SK-N-SH (cell line): ENCODE measurements around the gene NYAP2. TPM values are rescaled to one million over a fixed set of nuclear protein-coding genes. Genes with fewer than 3 reads are reported as not detected.

Experiments used
- CTCF ChIA-PET: fragments of 300-600, 350-600 bp; formaldehyde crosslinking; extraction: SDS; loops from one replicate; lab custom pipeline; 2021; lab: Yijun Ruan, JAX
- POLR2A ChIA-PET: fragments of 350-600 bp; sonication (Branson Sonifier 250); formaldehyde crosslinking; extraction: SDS; loops from one replicate; lab custom pipeline; 2020; ENCODE audit warnings: antibody characterized with exemption, inconsistent platforms; lab: Yijun Ruan, JAX
- DNase-seq: peaks from one replicate; pipeline ENCODE4 v3.0.0; 2012
- H2AFZ ChIP-seq: fragments of 200-600 bp; sonication (generic); 2 replicates; pipeline ENCODE4 v1.8.1; 2016; ENCODE audit warnings: antibody characterized with exemption, mild to moderate bottlenecking, low read depth
- H3F3A ChIP-seq: fragments of 200-600 bp; sonication (generic); replicated peaks from 2 replicates; pipeline ENCODE3; 2016; ENCODE audit warnings: antibody characterized with exemption, mild to moderate bottlenecking; ENCODE audit not compliant: insufficient read depth
- H3K27ac ChIP-seq, 2 experiments: fragments of 200-500 bp in 1 of 2; fragments of 200-600 bp in 1 of 2; sonication (Bioruptor generic) in 1 of 2; sonication (generic), shearing (Covaris generic) in 1 of 2; 2 replicates each; pipeline versions ENCODE4 v1.5.1 to v1.6.1; 2014 to 2016; ENCODE audit warnings: low read depth in 2 of 2, inconsistent platforms in 1 of 2, low read length in 1 of 2, mild to moderate bottlenecking in 1 of 2, mixed read lengths in 1 of 2
- H3K27me3 ChIP-seq: fragments of 200-600 bp; sonication (generic), shearing (Covaris generic); 2 replicates; pipeline ENCODE4 v1.6.1; 2016; ENCODE audit warnings: mixed run types; ENCODE audit not compliant: insufficient read depth
- H3K36me3 ChIP-seq, 2 experiments: fragments of 200-500 bp in 1 of 2; fragments of 200-600 bp in 1 of 2; sonication (Bioruptor generic) in 1 of 2; sonication (generic) in 1 of 2; replicated peaks in 1 of 2; 2 replicates each; pipeline versions ENCODE3 to v1.5.1; 2014 to 2016; ENCODE audit warnings: low read length in 1 of 2, mild to moderate bottlenecking in 1 of 2; ENCODE audit not compliant: insufficient read depth in 2 of 2, control insufficient read depth in 1 of 2
- H3K4me1 ChIP-seq, 2 experiments: fragments of 200-500 bp in 1 of 2; fragments of 200-600 bp in 1 of 2; sonication (Bioruptor generic) in 1 of 2; sonication (generic), shearing (Covaris generic) in 1 of 2; 2 replicates each; pipeline versions ENCODE4 v1.5.1 to v1.6.1; 2014 to 2016; ENCODE audit warnings: low read depth in 1 of 2, low read length in 1 of 2, mixed run types in 1 of 2; ENCODE audit not compliant: insufficient read depth in 2 of 2, control insufficient read depth in 1 of 2
- H3K4me2 ChIP-seq: fragments of 200-600 bp; sonication (generic), shearing (Covaris generic); 2 replicates; pipeline ENCODE4 v1.6.1; 2017; ENCODE audit warnings: mixed run types
- H3K4me3 ChIP-seq, 2 experiments: fragments of 200-500 bp in 1 of 2; fragments of 200-600 bp in 1 of 2; sonication (Bioruptor generic) in 1 of 2; sonication (generic), shearing (Covaris generic) in 1 of 2; 2 replicates each; pipeline versions ENCODE4 v1.5.1 to v1.8.1; 2014 to 2016; ENCODE audit warnings: low read depth in 2 of 2, inconsistent platforms in 1 of 2, low read length in 1 of 2, mild to moderate bottlenecking in 1 of 2, mixed read lengths in 1 of 2, moderate library complexity in 1 of 2
- H3K79me2 ChIP-seq: fragments of 200-600 bp; sonication (generic); 2 replicates; pipeline ENCODE4 v1.8.1; 2017; ENCODE audit warnings: mild to moderate bottlenecking; ENCODE audit not compliant: insufficient read depth
- H3K9ac ChIP-seq: fragments of 200-600 bp; sonication (generic); 2 replicates; pipeline ENCODE4 v1.6.1; 2017; ENCODE audit warnings: mixed run types
- H3K9me2 ChIP-seq: fragments of 200-600 bp; sonication (generic); 2 replicates; pipeline ENCODE4 v1.6.1; 2017; ENCODE audit warnings: mixed run types
- H3K9me3 ChIP-seq: fragments of 200-600 bp; sonication (generic); 2 replicates; pipeline ENCODE4 v1.6.1; 2017; ENCODE audit warnings: mixed run types, mild to moderate bottlenecking, moderate library complexity
- H4K20me1 ChIP-seq: fragments of 200-600 bp; sonication (generic); 2 replicates; pipeline ENCODE4 v1.6.1; 2017; ENCODE audit warnings: mild to moderate bottlenecking, mixed run types; ENCODE audit not compliant: insufficient read depth
- FOSL2 ChIP-seq: IDR thresholded peaks from 2 replicates; pipeline ENCODE4 v1.4.0; 2012; ENCODE audit warnings: low read depth, mild to moderate bottlenecking, moderate library complexity, borderline replicate concordance
- FOXJ3 ChIP-seq: sonication (generic); formaldehyde crosslinking; IDR thresholded peaks from 2 replicates; pipeline ENCODE4 v1.5.1; 2020; ENCODE audit warnings: mild to moderate bottlenecking, missing genetic modification reagents
- GABPA ChIP-seq: IDR thresholded peaks from 2 replicates; pipeline ENCODE4 v1.4.0; 2012; ENCODE audit warnings: low read depth, mild to moderate bottlenecking
- GATA2 ChIP-seq: sonication (generic); formaldehyde crosslinking; IDR thresholded peaks from 2 replicates; pipeline ENCODE4 v1.5.0; 2020; ENCODE audit warnings: mild to moderate bottlenecking, missing genetic modification reagents
- IRF3 ChIP-seq: fragments of 150-350 bp; IDR thresholded peaks from 2 replicates; pipeline ENCODE4 v1.6.1; 2016; ENCODE audit warnings: mild to moderate bottlenecking, low read depth, low read length
- JUND ChIP-seq: IDR thresholded peaks from 2 replicates; pipeline ENCODE4 v1.4.0; 2012
- MXI1 ChIP-seq: IDR thresholded peaks from 2 replicates; pipeline ENCODE4 v1.6.1; 2012; ENCODE audit warnings: mild to moderate bottlenecking, low read depth, low read length, improper control_type of control experiment
- PBX3 ChIP-seq: IDR thresholded peaks from 2 replicates; pipeline ENCODE4; 2012
- RAD21 ChIP-seq: IDR thresholded peaks from 2 replicates; pipeline ENCODE4 v1.6.1; 2012; ENCODE audit warnings: mild to moderate bottlenecking, low read length
- RCOR1 ChIP-seq: fragments of 150-350 bp; IDR thresholded peaks from 2 replicates; pipeline ENCODE4 v1.6.1; 2017; ENCODE audit warnings: antibody characterized with exemption, low read length
- SIN3A ChIP-seq: IDR thresholded peaks from 2 replicates; pipeline ENCODE4 v1.6.1; 2012; ENCODE audit warnings: low read depth, mild to moderate bottlenecking, low read length, moderate library complexity, borderline replicate concordance
- TAF1 ChIP-seq: IDR thresholded peaks from 2 replicates; pipeline ENCODE4 v1.6.1; 2012; ENCODE audit warnings: low read depth, mild to moderate bottlenecking, low read length, moderate library complexity, borderline replicate concordance
- TCF12 ChIP-seq: IDR thresholded peaks from 2 replicates; pipeline ENCODE4 v1.4.0; 2012
- USF1 ChIP-seq: IDR thresholded peaks from 2 replicates; pipeline ENCODE4 v1.4.0; 2012; ENCODE audit warnings: low read depth, borderline replicate concordance
- USF2 ChIP-seq: fragments of 150-350 bp; IDR thresholded peaks from 2 replicates; pipeline ENCODE4 v1.6.1; 2017; ENCODE audit warnings: antibody characterized with exemption, low read length, low read depth, borderline replicate concordance
- ZBTB33 ChIP-seq: IDR thresholded peaks from 2 replicates; pipeline ENCODE4 v1.4.0; 2012; ENCODE audit warnings: low read depth, borderline replicate concordance
- WGBS: methylation state at CpG from one replicate; pipeline ENCODE4 v1.1.6; 2017; ENCODE audit warnings: low lambda C conversion rate; 5-methylcytosine and 5-hydroxymethylcytosine counted together
- polyA plus RNA-seq, 3 experiments: library from polyadenylated mRNA; depleted of rRNA; stranded (reverse); fragments of >200 nt; gene quantifications; 2 replicates each; pipeline ENCODE4 v1.2.3, GENCODE V29; 2012

The NYAP2 gene
- polyA plus RNA-seq, 1 of the 3 experiments (the other 2 are of a cell fraction), result not detected

GRCh38 chr2:225484751-225485150 lies 85.2 kb downstream of the NYAP2 start:
- Histone ChIP-seq H3K9me2 (no peaks in the 10 kb centered on the region), H3K4me2 (no peak overlapping the region), H3K79me2 (no peaks in the 10 kb centered on the region), H3K9me3 (no peaks in the 10 kb centered on the region), H3F3A (no peaks in the 10 kb centered on the region), H3K4me1 (no peaks in the 10 kb centered on the region), H3K27ac (no peak overlapping the region), H3K4me3 (no peak overlapping the region), H3K27me3 (no peaks in the 10 kb centered on the region), H2AFZ (no peak overlapping the region), H3K9ac (no peak overlapping the region), H3K36me3 (no peaks in the 10 kb centered on the region), H4K20me1 (no peaks in the 10 kb centered on the region)
- WGBS, result 38% methylated on average over 3 of the region's 3 CpGs
- no peak for DNase-seq
- ChIA-PET POLR2A (no interaction called here), CTCF (no interaction called here)
- TF ChIP-seq MXI1 (no peak), TAF1 (no peak), IRF3 (no peak)

GRCh38 chr2:225486236-225486635 lies 86.7 kb downstream of the NYAP2 start:
- Histone ChIP-seq H2AFZ (no peak overlapping the region), H3K4me3 (no peak overlapping the region), H3K79me2 (no peaks in the 10 kb centered on the region), H3K27me3 (no peaks in the 10 kb centered on the region), H3K27ac (no peak overlapping the region), H3K36me3 (no peaks in the 10 kb centered on the region), H3K4me1 (no peaks in the 10 kb centered on the region), H3K4me2 (no peak overlapping the region), H3K9me3 (no peaks in the 10 kb centered on the region), H3K9ac (no peak overlapping the region), H4K20me1 (no peaks in the 10 kb centered on the region), H3K9me2 (no peaks in the 10 kb centered on the region), H3F3A (no peaks in the 10 kb centered on the region)
- TF ChIP-seq RCOR1 (no peak), GABPA (no peak), GATA2 (no peak), FOXJ3 (CRISPR knock-in tag) (no peak), TCF12 (no peak), FOSL2 (no peak), JUND (no peak), RAD21 (no peak), USF1 (no peak), PBX3 (no peak), USF2 (no peak), ZBTB33 (no peak), SIN3A (no peak), MXI1 (no peak)
- WGBS, result 74% methylated on average over 2 of the region's 3 CpGs
- ChIA-PET CTCF (no interaction called here), POLR2A (no interaction called here)
- DNase-seq, result no peak
